ENCODE results near the gene WDR48.

Gene WDR48

DNA sequence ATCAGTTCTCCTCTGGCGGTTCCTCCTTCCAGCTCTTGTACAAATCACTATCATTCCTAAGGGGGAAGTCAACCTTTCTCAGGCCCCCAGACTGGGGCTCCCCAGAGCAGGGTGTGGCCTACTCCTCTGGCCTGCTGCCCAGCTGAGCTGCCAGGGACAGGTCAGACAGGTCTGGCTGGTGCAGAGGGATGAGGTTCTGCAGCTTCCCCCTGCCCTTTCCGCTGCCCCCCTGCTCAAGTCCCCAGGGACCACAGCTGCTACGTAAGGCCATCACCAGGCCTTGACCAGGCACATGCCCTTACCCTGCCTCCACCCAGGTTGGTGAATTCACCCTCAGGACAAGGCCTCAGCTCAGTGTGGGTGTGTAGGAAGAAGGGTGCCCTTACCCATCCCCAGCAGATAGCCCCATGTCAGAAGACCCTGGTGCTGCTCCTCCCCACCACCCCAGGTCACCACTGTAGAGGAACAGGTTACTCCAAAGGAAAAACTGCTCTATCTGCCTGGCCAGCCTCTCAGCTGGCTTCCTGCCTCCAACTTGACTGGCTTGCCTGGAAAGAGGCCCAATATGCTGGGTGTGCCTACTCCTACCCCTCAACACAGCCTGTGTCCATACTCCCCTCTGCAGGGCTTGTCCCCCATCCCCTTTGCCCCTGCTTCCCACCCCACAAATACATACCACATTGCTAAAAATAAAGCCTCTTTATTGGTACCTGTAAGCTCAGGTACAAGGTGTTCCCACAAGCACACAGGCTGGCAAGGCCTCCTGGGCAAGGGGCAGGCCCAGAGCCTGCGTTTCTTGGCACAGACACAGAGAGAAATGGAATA is 89.6 kb downstream of the WDR48 start:
- no peak for DNase-seq

DNA sequence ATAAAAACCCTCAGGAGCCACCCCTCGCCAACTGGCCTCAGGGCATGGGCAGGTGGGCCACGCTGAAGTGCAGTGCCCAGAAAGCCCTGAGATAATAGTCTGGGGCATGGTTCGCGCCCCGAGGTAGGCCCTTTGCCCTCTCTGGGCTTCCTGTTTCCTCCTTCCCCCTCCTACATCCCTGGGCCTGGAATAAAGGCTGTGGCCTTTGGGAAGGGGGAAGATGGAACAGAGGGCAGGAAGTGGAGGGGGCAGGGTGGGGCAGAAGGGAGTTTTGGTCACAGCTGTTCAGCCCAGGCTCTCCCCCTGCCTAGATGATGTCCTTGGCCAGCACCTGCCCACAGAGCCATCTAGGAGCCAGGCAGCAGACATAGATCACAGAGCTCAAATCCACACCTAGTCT is 90.3 kb downstream of the WDR48 start:
- peak; percentile 59 for DNase-seq

DNA sequence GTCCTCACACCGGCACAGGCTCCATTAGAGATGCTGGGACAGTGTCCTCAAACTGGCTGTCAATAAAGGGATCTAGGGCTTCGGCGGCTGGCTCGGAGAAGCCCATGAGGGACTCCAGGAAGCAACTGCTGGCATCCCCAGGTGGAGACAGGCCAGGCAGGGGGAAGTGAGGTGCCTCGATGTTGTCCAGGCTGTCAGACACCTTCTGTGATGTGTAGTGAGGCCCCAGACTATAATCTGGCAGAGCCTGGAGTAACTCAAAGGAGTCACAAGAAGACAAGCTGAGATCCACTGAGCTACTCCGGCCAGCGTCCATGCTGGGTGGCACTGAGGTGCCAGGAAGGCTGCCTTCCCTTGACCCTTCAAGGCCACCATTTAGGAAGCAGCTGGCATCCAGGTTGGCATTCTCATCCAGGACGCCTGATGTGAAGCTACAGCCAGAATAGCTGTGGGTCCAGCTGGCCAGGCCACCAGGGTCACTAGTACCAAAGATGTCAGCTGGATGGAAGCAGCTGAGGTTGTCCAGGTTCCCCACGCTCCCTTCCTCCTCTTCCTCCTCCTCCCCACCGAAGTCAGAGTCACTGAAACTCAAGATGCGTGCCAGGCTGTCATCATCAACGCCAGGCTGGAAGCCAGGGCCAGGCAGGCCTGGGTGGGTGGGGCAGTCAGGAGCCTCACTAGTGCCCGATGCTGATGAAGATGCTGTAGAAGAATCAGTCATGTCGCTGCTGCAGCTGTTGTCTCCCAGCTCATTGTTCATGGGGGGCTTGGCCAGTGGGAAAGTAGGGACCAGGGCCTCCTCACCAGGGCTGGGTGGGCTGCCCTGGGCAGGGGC is 91.5 kb downstream of the WDR48 start:
- DNase-seq = no peak

DNA sequence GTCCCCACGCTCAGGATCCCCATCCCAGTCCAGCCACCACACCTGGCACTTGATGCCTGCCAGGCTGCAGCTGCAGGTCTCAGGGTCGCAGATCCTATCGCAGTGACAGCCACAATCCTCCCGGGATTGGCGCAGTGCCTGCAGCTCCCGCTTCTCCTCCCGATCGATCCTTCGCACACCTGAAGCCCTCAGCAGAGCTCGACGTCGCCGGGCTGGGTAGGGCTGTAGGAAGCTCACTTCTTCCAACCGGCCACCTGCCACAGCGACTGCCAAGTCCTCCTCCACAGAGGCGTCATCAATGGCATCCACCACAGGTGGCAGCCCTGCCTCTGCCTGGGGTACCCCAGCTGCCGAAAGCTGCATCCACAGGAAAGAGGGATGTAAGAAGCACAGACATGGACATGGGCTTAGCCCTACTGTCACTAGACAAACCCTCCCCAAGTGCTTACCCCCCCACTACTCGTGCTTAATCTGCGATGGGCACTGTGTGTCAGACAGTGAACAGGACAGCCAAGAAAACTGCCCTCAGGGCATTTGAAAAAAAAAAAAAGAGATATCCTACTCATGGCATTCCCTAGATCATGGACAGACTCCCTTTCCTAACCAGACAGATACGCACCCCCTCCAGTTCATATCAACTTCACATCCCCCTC is 92.4 kb downstream of the WDR48 start:
- peak; percentile 40 for DNase-seq

- no peak for DNase-seq
Measured at GRCh38 chr3:39144748-39145380, 93.0 kb downstream of the WDR48 start.

DNA sequence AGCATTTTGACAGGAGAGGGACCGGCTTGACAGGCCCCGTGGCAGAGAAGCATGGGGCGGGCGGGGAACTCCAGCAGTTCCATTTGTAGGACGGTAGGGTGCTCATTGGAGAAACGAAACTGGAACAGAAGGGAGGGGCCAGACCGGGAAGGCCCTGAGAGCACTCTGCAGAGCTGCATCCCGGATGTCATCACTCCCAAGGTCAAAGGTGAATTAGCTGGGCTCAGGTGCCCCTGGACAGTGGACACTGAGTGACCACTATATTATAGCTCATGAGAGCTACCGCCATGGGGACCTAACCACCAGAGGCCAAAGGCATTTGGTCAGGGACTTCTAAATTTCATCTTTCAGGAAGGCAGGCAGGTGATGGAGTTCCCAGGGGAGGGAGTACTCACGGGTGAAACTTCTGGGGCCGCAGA is 94.3 kb downstream of the WDR48 start:
- no peak for DNase-seq

All from SHP77 treated with DMSO at 0.1 percent for 48 hours (cell line).